ENCODE measurements around the gene RAD18. TPM values are rescaled to one million over a fixed set of nuclear protein-coding genes. Genes with fewer than 3 reads are reported as not detected.

RAD18 gene
- total RNA-seq, 2 experiments from 2014 or later, result 39.9 to 44.8 TPM

DNA sequence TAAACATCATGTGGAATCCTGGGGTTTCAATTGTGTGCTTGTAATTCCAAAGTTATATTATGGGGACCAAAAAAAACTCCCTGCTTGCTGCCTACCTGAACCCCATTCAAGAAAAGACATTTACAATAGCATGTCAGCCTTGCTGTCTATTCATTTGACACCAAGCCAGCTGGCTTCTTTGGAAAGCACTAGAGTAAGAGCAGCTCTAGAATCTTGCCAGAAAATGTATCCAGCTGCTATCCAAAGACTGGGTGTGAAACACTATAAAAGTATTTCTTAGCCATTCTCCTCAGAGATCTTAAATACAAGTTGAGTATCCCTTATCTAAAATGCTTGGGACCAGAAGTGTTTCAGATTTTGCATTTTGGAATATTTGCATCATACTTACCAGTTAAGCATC lies 87.4 kb downstream of the RAD18 start:
- POLR2A ChIA-PET, result no interaction called here
- H4K20me1 ChIP-seq (ENCODE audit: insufficient read depth, low read length), result no peaks in the 10 kb centered on the region

DNA sequence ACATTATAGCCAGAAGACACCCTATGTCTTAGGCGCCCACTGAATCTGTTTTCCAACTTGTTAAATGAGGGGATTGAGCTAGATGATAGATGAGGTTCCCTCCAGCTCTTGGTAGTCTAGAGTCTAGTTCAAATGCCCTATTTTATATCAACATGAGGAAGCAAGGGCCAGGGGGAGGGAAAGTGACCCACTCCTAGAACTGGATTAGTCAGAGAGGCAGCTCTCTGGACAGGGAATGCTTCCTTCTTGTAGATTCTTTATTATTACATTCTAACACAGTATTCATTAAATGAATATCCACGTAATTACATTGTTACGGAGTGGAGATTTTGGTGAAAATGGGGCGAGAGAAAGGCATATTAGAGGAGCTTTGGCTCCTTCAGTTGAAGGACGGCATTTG lies 89.5 kb downstream of the RAD18 start:
- ChIA-PET POLR2A (interaction anchor here (0.6 kb wide), 1 partner anchor 20 kb away, joined by 6 read pairs; no protein-coding TSS in a partner anchor), CTCF (ENCODE audit: unreplicated experiment) (no interaction called here)
- no peak overlapping the region for H2AFZ ChIP-seq (ENCODE audit: low read length)
- no peaks in the 10 kb centered on the region for H3K9me2 ChIP-seq (ENCODE audit: insufficient read depth, low read length)
- H3K4me1 ChIP-seq (ENCODE audit: insufficient read depth, low read length, poor library complexity, severe bottlenecking), result no peaks in the 10 kb centered on the region
- H4K20me1 ChIP-seq (ENCODE audit: insufficient read depth, low read length), result no peaks in the 10 kb centered on the region
- TF ChIP-seq EZH2phosphoT487 (IDR thresholded peaks at IDR 0.05; ENCODE audit: borderline replicate concordance, low read depth, low read length) (no peak), CTCF (conservative IDR thresholded peaks at IDR 0.05; ENCODE audit: low read length) (no peak)
- intact Hi-C loops (cut with micrococcal nuclease; ENCODE audit: unreplicated experiment), result no loop called here
- H3K27ac ChIP-seq (ENCODE audit: low read depth, low read length, poor library complexity, severe bottlenecking), result no peak overlapping the region
- peaks cover 33% of the 10 kb centered on the region for H3K36me3 ChIP-seq (ENCODE audit: insufficient read depth, low read length)
- no peak overlapping the region for H3K4me3 ChIP-seq (ENCODE audit: low read depth, low read length, poor library complexity, severe bottlenecking)
- no peak for DNase-seq (ENCODE audit: low spot score)
- no peak overlapping the region for H3K4me2 ChIP-seq (ENCODE audit: low read length)
- H3K9me3 ChIP-seq (ENCODE audit: low read length), result no peaks in the 10 kb centered on the region
- H3K79me2 ChIP-seq (ENCODE audit: insufficient read depth, low read depth, low read length), result no peaks in the 10 kb centered on the region
- no TSS peak for BruUV-seq (replicated peaks)

More for the DNA sequence above, 87.4 kb downstream of the RAD18 start:
- no peak overlapping the region for H2AFZ ChIP-seq (ENCODE audit: low read length)
- H3K27ac ChIP-seq (ENCODE audit: low read depth, low read length, poor library complexity, severe bottlenecking), result no peak overlapping the region
- no peak overlapping the region for H3K4me2 ChIP-seq (ENCODE audit: low read length)
- H3K9me3 ChIP-seq (ENCODE audit: low read length), result no peaks in the 10 kb centered on the region
- BruUV-seq (replicated peaks), result no TSS peak
- H3K9me2 ChIP-seq (ENCODE audit: insufficient read depth, low read length), result no peaks in the 10 kb centered on the region
- CTCF ChIA-PET (ENCODE audit: unreplicated experiment), result no interaction called here
- intact Hi-C loops (cut with micrococcal nuclease; ENCODE audit: unreplicated experiment), result no loop called here
- H3K36me3 ChIP-seq (ENCODE audit: insufficient read depth, low read length), result peaks cover 54% of the 10 kb centered on the region
- H3K4me1 ChIP-seq (ENCODE audit: insufficient read depth, low read length, poor library complexity, severe bottlenecking), result no peaks in the 10 kb centered on the region
- no peak overlapping the region for H3K4me3 ChIP-seq (ENCODE audit: low read depth, low read length, poor library complexity, severe bottlenecking)
- no peak for DNase-seq (ENCODE audit: low spot score)
- no peak for TF ChIP-seq CTCF (conservative IDR thresholded peaks at IDR 0.05; ENCODE audit: low read length)
- TF ChIP-seq EZH2phosphoT487 (IDR thresholded peaks at IDR 0.05; ENCODE audit: borderline replicate concordance, low read depth, low read length), result no peak
- no peaks in the 10 kb centered on the region for H3K79me2 ChIP-seq (ENCODE audit: insufficient read depth, low read depth, low read length)

- Histone ChIP-seq H3K27ac (ENCODE audit: low read depth, low read length, poor library complexity, severe bottlenecking) (no peak overlapping the region), H3K36me3 (ENCODE audit: insufficient read depth, low read length) (peaks cover 18% of the 10 kb centered on the region), H3K9me3 (ENCODE audit: low read length) (no peaks in the 10 kb centered on the region), H3K4me1 (ENCODE audit: insufficient read depth, low read length, poor library complexity, severe bottlenecking) (no peaks in the 10 kb centered on the region), H3K4me3 (ENCODE audit: low read depth, low read length, poor library complexity, severe bottlenecking) (no peak overlapping the region), H3K79me2 (ENCODE audit: insufficient read depth, low read depth, low read length) (no peaks in the 10 kb centered on the region), H3K9me2 (ENCODE audit: insufficient read depth, low read length) (no peaks in the 10 kb centered on the region), H3K4me2 (ENCODE audit: low read length) (no peak overlapping the region), H4K20me1 (ENCODE audit: insufficient read depth, low read length) (no peaks in the 10 kb centered on the region), H2AFZ (ENCODE audit: low read length) (no peak overlapping the region)
- BruUV-seq (replicated peaks), result no TSS peak
- DNase-seq (ENCODE audit: low spot score), result no peak
- TF ChIP-seq CTCF (conservative IDR thresholded peaks at IDR 0.05; ENCODE audit: low read length) (no peak), EZH2phosphoT487 (IDR thresholded peaks at IDR 0.05; ENCODE audit: borderline replicate concordance, low read depth, low read length) (no peak)
- intact Hi-C loops (cut with micrococcal nuclease; ENCODE audit: unreplicated experiment), result no loop called here
- ChIA-PET CTCF (ENCODE audit: unreplicated experiment) (no interaction called here), POLR2A (interaction anchor here (0.6 kb wide), 1 partner anchor 25 kb away, joined by 3 read pairs; no protein-coding TSS in a partner anchor)
These were observed 91.0 kb downstream of the RAD18 start for GRCh38 chr3:8872261-8872660.
